8988T (cell line): Measurements from ENCODE around the gene FILIP1L.

Experiments
- DNase-seq: peaks from one replicate; pipeline ENCODE4 v3.0.0; 2011

Gene FILIP1L

DNA sequence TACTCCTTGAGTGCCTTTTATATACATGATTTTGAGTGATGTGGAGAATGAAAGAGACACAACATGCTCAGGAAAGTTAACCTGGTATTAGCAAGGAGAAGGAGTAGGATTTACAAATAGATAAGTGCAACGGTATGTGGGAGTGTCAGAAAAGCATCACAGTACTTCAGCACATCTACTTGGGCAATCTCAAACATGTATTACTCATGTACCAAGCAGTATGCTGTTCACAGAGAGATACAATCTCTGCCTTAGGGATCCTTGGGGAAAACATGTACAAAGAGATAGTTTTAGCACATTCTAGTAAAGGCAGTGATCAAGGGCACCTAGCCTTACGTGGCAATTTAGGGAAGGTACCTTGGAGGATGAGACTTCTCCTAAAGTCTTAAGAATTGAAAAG lies 146.5 kb downstream of the FILIP1L start:
- no peak for DNase-seq

DNA sequence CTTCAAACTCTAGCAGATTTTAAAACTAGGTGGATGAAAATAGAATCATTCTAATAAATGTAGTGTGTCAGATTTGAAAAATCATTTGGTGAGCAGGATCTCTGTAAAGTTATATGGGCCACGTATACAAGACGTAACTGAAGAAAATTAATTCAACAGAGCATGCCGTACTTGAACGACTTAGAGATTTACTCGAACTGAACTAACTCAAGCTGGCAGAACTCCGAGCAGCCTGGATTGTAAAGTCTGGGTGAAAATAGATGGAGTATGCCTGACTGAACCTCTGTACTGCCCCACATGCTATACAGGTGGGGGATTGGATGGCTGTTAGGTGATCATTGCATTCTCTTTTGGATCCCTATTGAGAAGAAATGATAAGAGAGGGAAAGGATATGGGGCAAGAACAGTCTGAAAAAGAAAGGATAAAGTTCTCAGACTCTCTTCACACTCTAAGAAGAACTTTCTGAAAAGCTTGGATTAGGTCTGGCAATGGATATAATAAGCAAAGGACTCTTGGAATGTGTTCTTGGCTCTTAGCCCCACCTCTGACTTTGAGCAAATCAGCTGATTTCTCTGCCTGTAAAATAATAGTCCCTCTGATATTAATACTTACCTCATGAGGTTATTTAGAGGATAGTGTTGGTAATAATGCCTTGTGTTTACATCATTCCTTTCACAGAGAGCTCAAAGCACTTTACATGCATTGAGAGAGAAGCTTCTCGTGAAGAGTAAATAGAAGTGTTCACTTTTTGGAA lies 147.5 kb downstream of the FILIP1L start:
- no peak for DNase-seq

DNA sequence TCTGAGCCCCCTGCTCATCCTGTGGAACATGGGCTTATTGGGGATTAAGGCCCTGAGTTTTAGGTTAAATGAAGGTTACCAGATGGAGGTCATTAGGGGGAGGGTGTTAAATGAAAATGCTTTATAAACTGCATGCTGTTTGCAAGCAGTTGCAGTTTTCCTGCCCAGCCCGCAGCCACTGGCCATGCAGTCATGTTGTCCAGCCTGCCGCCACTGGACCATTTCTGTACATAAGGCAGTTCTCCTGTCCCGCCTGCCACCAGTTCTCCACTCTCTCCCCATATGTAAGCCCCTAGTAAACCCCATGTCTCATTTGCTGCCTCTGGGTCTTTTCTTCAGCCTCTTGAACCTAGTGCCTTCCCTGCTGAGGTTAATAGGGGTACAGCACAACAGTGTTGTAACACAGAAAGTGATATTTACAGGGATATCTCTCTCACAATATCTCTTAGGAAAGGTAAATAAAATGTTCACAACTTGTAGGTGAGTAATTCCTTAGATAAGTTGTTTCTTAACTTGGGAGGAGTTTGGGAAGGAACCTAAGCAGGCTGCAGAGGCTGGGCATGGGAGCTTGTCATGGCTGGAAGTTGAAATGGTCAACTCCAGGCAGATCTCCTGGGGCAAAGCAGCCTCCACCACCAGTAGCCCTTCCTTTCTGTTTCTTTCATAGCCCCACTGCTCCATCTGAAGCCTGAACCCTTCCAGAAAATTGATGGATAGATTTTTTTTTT lies 148.5 kb downstream of the FILIP1L start:
- DNase-seq: no peak

DNA sequence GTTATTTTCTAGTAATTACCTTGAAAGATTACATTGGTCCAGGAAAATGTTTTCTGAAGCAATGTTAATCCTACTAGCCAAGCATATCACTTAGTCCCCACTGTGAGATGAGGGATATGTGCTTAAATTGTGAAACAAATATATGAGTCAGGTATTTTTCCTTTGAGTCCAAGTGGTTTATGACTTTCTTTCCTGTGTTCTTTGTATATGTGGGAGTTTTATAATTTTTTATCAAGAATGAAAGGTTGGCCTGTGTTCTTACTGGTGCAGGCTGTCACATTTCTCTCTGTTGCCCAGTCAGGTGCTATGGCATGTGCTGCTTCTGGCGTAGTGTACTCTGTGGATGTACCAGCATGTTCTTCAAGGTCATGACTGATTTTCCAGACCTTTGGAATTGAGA lies 149.2 kb downstream of the FILIP1L start:
- DNase-seq: no peak

DNA sequence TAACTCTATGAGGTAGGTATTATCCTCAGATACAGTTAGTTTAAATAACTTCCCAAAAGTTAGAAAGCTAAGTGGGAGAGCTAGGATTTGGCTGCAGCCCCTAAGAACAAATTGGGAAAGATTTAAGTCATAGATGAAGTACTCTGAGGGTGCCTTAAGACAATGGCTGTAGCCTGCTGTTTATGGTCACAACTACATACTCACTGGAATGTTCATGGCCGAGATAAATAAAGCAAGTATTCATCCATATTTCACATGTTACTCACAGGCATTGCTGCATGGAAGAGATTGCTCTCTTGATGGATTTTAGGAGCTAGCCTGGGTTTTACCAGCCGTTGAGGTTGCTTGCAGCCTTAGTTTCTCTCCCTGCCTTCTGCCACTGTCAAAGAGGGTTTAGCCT lies 151.6 kb downstream of the FILIP1L start:
- no peak for DNase-seq

DNA sequence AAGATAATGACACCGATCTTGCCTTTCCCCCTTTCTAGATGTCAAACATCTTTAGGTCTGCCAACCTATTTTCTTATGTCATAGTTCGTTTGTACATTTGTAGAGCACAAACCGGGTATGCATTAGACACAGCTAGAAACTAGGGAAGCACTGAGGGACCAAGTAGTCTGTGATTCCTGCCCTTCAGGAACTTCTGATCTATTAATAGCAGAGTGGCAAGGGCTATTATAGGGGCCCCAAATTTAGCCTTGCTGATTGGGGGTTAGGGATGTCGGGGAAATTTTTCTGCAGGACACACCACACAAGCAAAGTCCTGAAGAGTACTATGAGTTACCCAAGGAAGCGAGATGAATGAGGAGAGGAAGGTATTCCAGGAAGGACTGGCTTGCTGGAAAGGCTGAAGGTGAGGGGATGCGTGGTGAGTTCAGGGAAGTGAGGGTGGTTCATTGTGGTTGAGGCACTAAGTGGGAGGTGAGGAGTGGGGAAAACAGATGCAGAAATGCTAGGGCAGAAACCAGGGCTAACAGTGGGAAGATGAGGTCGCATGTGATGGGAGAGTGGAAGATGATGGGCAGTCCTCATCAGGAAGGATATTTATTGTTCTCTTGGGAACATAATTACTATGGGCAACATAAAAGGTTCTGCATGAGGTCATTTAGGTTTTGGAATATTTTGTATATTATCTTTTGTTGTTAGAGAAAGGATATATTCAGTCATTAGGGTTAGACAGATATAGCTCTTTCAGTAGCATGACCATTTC lies 152.4 kb downstream of the FILIP1L start:
- no peak for DNase-seq

DNA sequence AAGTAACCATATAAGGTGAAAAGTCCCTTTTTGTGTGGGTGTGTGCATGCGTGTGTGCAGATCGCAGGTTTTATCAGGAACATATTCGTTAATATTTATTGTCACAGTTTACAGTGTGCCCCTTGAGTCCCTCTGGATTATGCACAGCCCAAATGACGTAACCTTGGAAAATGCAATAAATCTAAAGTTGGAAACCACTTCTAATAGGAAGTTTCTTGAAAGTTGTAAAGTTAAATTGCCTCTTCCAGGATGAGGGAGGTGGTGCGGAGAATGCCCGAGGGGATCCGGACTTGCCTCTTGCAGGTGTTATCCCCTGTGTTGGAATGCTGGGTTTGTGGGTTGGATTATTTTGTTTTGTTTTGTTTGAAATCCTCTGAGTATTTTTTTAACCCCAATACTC lies 153.4 kb downstream of the FILIP1L start:
- DNase-seq: no peak

DNA sequence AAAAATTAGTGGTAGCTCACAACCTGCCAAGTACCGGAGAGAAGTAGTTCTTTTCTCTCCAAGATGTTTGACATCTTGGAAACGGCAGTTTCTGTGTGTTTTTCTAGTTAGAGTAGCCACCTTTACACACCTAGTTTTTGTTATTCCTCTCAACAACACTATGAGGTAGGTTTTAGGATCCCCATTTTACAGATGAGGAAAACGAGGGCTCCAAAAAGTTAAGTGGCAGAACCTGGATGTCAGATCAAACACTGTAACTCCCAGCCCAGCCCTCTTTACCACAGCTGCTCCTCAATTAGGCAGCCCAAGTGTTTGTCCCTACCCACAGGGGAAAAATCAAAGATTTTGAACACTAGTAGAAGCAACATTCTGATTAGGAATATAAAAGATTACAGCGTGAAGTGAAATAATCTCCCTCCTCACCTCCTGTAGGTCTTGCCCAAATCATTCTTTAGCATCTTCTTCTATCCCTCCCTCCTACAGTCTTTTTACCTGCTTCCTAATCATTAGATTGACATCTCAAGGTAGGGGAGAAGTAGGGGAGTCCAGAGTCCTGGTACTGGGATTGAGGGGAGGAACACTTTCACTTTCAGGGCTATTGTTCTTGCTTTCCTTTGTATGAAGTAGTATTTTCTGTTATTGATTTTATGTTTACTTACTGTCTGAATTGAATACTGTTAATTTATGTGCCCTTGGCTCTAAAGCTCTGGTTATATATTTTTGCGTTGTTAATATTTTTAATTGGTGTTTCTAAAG lies 154.0 kb downstream of the FILIP1L start:
- no peak for DNase-seq

DNA sequence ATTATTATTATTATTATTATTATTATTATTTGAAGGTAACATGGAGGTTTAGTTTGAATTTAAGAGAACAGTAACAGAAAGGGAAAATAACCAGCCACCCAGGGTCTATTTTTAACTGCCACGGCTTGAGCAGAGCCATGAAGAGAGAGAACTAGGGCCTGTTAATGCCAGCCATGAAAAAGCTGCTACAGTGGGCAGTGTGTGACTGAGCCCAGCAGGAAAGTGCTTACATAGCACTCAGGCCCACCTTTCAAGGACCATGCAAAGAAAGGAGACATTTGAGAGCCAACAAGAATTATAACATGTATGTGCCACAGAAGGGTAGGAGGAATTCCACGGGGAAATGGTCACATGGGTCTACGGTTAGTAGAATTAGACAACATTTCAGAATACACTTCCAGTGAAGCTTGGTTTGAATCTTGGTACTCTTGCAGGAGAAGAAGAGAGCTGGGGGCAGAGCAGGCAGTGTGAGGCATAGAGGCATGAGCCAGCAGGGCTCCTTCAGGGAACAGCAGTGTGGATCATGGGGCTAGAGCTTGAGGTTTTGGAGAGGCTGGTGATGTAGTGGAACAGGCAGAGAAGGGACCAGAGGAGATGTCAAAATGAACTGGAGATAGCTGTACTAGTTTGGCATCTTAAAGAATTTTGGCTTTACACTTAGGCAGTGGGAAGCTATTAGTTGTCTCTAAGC lies 155.9 kb downstream of the FILIP1L start:
- no peak for DNase-seq

DNA sequence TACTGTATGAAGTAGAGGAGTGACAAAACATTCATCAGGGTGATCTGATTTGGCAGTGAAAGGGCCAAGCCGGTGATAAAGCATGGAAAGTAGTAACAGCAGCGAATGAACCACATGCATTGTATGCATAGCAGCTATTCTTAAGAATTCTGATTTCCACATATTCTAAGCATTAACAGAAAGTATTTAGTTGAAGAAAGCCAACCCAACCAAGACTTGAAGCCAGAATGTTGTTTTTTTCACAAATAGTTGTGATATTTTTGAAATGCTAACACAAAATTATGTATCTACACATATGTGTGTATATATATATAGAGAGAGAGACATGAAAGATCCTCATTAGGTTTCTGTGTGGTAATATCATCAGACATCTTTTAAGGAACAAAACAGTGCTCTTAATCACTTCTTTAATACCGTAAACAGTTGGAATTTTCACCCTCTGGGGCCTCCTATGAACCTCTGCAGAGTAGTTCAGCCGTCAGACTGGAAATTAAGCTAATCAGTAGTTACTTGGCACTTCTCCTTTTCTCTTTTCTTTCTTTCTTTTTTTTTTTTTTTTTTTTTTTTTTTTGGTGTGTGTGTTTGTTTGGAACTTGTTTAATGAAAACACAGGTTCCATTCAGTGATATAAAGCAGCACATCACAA lies 157.0 kb downstream of the FILIP1L start:
- DNase-seq: no peak

DNA sequence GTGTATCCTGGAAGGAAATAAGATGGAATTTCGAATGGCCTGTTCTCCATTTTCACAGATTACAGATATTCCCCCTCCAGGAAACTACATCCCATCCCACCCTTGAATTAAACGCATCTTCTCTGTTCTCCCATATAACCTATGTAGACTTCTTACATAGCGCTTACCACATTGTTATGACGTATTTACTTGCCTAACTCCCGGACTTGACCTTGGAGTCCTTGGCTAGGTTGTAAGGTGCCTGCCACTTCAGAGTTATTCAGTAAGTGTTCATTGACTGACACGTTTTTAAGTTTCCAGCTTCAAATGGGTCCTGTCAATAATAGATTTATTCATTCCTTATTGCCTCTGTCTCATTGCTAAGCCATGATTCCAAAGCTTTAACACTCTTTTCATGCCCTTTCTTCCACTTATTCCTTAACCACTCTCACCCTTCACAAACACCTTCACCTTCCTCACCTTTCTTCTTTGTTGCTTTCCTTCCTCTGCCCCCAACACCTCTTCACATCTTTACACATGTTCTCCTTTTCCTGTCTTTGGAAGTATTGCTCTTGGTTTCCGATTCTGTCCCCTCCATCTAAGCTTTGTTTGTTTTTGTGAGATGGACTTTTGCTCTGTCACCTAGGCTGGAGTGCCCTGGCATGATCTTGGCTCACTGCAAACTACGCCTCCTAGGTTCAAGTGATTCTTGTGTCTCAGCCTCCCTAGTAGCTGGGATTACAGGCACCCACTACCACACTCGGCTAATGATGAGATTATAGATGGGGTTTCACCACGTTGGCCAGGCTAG lies 158.3 kb downstream of the FILIP1L start:
- DNase-seq: no peak

DNA sequence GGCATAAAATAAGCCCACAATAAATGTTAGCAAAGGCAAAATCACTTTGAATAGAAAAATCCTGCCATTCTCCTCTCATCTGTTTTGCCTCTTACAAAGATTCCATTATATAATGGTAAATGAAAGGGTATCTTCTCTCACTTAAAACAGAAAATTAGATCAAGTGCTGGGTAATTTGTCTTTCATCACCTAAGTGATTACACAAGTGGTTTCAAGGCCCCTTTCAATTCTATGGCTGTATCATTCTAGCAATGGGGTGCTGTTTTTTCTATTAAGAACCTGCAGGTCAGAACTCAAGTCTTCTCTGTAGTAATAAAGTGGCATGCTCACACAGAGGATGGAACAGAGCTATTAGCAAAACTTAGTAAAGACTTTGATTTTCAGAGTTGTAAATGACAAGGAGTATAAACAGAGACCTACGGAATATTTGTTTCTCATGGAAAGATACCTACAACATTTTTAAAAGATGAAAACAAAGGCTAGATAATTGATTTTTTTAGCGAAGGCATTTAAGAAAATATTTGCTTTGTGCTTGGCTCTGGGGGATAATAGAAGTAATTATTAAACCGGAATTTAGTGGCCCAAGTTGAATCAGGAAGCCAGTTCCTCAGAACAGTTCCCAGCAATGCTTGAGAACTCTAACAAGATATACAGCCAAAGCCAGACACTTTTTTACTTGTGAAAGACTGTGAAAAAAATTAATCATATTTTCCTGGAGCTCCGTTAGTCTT lies 159.2 kb downstream of the FILIP1L start:
- no peak for DNase-seq

DNA sequence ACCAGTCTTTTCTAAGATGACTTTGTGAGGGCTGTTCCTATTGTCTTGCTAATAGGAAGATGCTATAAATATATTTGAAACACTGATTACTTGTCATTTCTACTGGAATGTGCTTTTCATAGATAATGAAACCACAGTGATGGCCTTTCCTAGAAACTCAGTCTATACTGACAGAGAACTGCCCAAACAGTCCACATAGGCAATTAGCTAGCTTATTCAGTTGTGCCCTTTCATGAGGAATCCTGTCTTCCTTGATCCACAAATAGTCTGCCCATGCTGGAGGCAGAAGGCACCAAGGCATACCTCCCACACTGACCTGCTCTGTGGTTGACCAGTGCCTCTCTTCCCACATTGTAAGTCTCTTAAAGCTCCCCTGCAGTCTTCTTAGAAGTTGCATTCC lies 160.7 kb downstream of the FILIP1L start:
- DNase-seq: no peak

DNA sequence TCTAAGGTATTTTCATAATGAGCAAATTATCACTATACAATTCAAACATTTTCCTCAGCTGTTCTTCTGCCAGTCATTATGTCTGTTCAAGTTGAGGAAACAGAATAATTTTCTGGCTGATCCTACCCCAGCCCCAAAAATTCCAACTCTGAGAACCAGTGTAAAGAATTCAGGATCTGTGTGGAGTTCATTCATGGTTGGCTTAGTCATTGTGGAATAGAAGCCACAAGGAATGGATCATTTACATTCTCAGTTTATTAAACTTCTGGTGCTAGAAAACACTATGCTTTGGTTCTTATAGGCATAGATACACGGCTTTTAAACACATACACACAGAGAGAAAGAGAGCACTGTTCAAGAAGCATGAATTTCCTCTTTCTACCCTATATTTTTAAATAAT lies 162.0 kb downstream of the FILIP1L start:
- no peak for DNase-seq

DNA sequence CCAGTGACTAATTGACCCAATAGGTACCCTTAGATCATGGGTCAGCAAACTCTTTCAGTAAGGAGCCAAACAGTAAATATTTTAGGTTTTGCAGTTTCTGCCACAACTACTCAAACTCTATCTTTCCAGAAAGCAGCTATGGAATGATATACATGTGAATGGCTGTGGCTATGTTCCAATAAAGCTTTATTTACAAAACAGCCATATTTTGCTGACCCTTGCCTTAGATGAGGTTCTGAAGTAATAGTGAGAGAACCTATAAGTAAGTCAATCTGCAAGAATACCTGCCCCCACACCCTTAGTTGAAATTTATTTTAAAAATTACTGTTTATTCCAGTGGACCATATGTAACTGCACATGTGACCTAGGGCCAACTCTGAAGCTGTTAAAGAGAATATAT lies 162.6 kb downstream of the FILIP1L start:
- no peak for DNase-seq

DNA sequence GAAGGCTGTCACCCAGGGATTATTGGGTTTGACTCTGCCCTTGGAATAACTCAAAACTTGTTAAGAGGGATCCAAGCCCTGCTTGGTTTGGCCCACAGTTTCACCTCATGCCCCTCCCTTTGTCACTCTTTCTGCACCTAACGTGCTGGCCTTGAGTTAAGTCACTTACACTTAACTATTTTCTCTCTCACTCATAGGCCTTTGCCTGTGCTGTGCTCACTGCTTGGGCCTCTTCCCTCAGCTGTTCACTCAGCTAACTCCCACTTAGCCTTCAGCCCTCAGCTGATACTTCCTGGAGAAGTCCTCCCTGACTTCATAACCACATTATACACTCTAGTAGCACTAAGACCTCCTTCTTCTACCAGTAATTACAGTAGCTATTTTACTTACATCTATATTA lies 163.4 kb downstream of the FILIP1L start:
- no peak for DNase-seq

DNA sequence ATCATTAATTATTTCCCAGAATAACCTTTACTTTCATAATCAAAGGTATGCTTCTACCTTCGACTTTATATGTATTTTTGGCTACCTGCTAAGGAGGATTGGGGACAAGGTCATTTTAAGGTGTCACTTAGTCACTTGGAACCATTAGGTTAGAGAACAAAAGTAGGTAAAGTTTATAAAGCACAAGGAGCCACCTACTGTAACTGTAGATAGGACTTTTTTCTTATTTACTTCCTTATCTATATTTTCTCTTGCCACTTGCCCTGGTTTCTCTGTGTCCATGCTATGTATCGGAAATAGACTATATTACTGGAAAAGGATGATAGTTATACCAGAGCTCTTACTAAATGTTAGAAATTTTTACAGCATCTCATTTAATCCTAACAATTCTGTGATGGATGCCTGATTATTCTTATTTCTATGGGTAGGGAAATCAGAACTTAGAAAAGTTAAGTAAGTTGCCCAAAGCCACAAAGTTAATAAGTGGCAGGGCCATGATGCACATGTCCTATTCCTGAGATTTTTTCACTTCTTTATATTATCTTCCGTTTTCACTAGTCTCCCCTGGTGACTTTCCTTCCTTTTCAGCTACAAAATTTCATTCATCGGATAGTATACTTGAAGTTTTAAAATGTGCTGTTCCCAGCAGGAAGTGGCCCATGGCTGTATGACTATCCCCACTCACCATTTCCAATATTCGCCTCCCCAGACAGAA lies 164.2 kb downstream of the FILIP1L start:
- no peak for DNase-seq

DNA sequence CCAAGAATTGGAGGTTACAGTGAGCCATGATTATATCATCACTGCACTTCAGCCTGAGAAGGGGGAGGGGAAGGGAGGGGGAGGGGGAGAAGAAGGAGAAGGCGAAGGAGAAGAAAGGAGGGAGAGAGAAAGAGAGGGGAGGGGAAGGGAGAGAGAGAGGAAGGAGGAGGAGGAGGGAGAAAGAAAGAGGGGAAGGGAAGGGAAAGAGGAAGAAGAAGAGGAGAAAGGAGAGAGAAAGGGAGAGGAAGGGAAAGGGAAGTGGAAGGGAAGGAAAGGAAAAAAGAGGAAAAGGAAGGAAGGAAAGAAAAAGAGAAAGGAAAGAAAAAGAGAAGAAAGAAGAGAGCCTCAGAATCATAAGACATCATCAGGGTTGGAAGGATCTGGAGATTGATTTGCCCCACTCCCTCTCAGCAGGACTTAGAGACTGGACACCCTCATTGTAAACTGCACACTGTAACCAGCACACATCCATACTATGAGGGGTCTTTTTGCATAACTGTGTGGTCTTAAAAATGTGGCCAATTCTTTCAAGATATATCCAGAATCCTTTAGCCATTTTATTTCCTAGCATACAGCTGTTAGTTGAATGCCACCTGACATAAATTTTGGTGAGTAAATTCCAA lies 165.7 kb downstream of the FILIP1L start:
- DNase-seq: no peak

DNA sequence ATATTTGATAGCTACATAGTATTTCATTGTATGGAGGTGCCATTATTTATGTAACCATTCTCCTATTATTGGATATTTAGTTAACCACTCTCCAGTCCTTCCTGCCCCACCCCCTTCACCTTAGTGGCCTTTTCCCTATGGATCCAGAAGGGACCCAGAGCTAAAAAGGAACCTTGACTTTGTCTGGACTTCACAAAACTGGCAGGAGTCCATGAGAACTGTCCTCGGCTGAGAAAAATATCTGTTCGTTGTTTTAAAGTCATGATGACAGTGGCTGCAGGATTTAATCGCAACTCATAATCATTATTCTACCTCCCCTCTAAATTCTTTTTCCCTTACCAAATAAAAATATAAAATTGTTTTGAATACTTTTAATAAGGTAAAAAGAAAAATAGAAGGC lies 166.9 kb downstream of the FILIP1L start:
- no peak for DNase-seq
